HG03521 (cell line): ENCODE measurements around the gene FBXO27.
A peak's percentile ranks its signal among the peaks of the same experiment; 100 is the strongest.
"Not testable (repeated sequence)": the region's sequence is repeated elsewhere in the genome, so short reads cannot be mapped to it uniquely, and the experiment has no call there.

Experiments
- ATAC-seq: cut with Tn5 transposase; IDR thresholded peaks from one replicate; pipeline ENCODE4 v1.9.1; 2021; ENCODE audit warnings: mild to moderate bottlenecking, moderate library complexity; ENCODE audit not compliant: unreplicated experiment

FBXO27 gene

DNA sequence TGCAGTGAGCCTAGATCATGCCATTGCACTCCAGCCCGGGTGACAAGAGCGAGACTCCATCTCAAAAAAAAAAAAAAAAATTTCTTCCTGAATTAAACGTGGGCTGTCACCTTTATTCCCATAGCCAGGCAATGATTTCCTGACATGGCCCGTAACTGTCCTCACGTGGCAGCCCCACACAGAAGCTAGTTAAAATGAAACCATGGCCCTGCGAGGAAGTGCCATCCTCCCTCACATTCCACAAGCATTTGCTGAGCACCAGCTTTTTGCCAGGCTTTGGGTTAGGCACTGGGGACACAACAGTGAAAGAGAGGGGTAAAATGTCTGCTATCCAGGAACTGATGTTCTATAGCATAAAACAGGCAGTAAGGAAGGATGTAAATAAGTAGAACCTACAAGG lies 13.2 kb upstream of the FBXO27 start:
- no peak for ATAC-seq

DNA sequence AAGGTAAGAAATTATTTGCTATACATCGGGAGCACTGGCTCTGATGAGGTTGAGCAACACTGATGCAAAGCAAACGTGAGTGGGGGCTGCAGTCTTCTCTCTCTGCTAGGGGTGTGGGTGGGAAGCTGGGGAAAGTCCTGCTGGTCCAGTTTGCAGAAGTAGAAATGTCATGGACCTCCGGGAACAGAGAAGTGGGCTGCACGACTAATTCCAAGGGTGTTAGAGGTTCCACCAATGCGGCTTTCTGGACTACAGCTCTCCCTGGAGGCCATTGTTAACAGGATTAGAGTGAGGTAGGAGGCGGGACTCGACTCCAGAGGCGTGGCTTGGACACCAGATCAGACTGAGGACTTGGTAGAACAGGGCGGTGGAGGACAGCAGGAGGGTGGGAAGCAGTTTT lies 5.7 kb upstream of the FBXO27 start:
- no peak for ATAC-seq

DNA sequence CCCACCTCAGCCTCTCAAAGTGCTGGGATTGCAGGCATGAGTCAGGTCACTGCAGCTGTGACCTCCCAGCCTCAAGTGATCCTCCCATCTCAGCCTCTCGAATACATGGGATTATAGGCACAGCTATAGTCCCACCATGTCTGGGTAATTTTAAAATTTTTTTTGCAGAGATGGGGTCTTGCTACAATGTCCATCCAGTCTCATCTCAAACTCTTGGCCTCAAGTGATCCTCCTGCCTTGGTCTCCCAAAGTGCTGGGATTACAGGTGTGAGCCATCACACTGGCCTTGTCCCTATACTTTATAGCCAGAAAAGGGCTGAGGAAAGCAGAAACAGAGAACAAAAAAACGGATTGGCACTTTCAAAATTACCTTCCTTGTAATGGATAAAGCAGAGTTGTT lies 4.8 kb upstream of the FBXO27 start:
- no peak for ATAC-seq

DNA sequence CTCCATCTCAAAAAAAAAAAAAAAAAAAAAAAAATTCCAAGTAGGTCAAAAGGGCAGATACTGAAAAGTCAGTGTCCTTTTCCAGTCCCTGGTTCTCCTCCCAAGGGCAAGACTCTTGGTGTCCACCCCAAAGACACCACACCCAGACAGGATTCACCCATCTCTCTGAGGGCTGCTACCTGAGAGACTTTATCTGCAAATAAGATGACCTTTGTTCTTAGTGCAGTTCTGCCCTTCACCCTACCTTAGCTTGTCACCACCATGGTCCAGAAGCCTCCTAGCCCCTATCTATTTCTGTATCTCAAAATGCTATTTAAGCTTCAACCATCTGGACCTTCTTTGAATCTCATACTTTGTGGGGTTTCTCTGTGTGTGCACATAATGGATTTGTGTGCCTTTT lies 4.2 kb upstream of the FBXO27 start:
- ATAC-seq = no peak

DNA sequence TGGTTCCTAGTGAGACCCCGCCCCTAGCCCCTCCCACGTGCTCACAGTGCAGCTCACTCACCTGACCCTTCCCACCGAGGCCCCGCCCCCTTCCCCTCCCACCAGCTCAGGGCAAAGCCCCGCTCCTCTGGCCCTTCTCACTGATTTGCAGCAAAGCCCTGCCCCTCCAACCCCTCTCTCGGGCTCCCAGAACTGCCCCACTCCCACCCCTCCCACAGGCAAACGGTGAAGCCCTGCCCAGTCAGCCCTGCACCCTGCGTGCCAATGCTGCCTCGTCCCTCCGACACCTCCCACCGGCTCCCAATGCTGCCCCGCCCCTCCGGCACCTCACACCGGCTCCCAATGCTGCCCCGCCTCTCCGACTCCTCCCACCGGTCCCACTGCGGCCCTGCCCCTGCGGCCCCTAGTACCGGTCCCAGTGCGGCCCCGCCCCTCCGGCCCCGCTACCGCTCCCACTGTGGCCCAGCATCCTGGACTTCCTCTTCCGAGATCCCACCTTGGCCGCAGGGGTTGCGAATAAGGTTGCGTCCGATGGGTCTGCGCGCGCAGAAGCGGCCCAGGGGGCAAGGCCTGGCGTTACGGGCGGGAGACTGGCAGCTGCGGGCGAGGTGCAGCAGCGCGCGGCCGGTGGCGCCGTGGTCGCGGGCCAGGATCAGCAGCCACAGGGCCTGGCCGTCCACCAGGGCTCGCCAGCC lies 834 bp downstream of the FBXO27 start:
- peak; percentile 79 for ATAC-seq

DNA sequence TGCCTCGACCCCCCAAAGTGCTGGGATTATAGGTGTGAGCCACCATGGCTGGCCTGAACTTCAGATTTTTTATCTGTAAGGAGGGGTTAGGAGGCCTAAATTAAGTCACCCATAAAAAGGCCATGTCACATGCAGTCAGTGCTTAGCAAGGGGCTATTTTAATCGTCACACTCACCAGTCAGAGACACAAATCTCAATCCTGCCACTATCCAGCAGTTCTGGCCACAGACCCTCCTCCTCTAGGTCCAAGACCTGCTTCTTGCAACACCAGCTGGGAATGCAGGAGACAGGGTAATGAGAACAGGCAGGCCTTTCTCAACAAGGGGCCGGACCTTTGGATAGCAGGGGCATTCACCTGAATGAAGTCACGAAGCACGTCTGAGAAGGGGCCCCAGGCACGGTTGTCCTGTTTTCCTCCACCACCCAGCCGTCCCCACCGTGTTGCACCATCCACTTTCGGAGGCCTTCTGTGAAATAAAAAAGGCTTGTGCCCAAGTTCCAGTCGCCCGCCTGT lies 1.4 kb downstream of the FBXO27 start:
- ATAC-seq = no peak

DNA sequence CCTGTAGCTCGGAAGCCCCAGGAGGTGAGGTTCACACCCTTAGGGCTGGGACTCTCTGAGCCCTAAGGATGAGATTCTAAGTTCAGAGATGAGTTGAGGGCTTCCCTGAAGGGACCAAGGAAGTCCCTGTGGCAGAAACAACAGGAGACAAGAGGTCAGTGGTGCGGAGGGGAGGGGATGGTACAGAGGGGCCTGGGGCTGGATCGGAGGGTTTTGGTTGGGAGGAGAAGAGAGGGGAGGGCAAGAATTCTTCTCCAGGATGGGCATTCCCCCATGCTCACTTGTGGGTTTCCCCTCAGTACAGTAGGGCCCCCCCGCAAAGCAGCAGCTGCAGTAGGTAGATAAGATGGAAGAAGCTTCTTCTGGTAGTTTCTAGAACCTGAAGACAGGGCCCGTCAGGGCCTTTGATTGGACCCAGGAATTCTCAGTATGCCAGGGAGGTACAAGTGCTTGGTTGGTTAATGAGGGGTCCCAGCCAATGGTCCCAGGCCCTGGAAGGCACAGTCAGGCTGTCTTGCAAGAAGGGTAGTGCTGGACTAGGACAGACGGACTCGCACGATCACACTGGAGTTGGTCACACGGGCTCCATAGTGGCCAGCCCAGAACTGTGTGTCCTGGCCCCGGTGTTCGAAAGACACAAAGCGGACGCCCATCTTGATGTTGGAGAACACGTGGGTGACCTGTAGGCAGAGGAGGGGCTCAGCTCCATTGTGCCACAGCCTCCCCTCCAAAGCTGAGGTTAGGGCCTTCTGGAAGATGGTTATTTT lies 7.3 kb downstream of the FBXO27 start:
- no peak for ATAC-seq

DNA sequence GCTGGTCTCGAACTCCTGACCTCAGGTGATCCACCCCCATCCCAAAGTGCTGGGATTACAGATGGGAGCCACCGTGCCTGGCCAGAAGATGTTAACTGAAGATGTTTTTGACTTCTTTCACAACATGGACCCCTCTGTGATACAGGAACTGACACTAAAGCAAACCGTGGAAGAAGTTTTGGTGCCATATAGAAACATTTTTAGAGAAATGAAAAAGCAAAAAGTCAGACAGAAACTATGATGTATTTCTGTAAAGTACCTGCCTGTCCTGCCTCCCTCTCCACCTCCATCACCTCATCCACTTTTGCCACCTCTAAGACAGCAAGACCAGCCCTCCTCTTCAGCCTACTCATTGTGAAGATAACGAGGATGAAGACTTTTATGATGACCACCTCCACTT lies 11.3 kb downstream of the FBXO27 start:
- ATAC-seq = no peak

DNA sequence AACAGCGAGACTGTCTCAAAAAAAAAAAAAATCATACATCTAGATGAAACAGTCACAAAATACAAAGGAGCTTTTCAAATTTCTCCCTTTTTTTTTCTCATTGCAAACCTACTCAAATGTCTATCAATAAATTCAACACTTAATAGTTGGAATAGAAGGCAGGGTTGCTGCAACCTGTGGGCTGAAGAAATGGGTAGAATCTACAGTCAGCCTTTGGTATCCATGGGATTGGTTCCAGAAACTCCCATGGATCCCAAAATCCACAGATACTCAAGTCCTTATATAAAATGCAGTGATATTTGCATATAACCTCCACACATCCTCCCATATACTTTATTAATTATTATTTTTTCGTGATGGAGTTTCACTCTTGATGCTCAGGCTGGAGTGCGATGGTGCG lies 14.7 kb downstream of the FBXO27 start:
- no peak for ATAC-seq

DNA sequence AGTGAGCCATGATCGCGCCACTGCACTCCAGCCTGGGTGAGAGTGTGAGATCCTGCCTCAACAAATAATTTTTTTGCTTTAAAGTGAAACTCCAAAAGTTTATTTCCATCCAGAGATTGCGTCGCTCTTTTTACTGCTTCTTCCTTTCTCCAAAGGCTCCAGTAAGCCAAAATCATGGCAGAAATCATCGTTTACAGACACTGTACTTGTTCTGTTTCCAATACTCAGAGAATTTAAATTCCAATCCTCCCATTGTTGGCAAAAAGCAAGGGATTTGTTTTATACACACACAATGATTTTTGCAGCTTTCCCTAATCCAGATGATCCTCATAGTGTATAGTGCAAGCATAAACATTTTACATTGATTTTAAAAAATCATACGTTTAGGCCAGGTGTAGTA lies 15.3 kb downstream of the FBXO27 start:
- ATAC-seq = no peak

DNA sequence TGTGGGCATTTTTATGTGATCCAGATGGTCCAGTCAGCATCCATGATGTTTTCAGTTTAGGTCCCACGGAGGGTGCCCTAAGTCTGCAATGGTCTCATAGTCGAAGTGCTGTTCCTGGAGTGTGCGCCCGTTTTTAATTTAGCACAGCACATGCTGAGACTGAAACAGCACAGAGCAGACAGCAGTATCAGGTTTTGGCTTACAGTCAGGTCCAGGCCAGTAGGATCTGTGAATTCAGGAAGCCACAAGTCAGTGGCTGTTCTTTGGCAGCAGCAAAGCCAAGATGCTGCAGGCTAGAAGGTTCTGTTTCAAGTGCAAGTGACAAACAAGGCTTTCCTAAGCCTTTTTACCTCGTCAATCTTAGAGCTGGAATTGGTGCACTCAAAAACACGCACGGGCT lies 18.3 kb downstream of the FBXO27 start:
- no peak for ATAC-seq

DNA sequence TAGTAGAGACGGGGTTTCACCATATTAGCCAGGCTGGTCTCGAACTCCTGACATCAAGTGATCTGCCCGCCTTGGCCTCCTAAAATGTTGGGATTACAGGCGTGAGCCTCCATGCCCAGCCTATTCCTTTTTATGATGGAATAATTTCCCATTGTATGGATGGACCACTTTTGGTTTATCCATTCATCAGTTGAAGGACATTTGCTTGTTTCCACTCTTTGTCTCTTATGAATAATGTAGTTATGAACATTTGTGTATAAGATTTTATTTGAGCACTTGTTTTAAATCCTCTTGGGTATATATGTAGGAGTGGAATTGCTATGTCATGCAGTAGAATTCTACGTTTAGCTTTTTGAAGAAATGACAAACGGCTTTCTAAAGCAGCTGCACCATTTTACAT lies 23.3 kb downstream of the FBXO27 start:
- ATAC-seq = no peak

DNA sequence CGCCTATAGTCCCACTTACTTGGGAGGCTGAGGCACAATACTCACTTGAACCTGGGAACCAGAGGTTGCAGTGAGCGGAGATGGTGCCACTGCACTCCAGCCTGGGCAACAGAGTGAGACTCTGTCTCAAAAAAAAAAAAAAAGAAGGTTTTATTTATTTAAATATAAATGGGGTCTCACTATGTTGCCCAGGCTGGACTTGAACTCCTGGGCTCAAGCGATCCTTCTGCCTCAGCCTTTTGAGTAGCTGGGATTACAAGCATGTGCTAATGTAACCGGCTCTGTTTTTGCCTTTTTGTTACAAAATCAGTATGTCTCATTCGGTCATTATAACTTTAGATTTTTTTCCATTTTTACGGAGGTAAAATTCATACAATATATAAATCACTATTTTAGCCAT lies 24.2 kb downstream of the FBXO27 start:
- ATAC-seq = no peak

DNA sequence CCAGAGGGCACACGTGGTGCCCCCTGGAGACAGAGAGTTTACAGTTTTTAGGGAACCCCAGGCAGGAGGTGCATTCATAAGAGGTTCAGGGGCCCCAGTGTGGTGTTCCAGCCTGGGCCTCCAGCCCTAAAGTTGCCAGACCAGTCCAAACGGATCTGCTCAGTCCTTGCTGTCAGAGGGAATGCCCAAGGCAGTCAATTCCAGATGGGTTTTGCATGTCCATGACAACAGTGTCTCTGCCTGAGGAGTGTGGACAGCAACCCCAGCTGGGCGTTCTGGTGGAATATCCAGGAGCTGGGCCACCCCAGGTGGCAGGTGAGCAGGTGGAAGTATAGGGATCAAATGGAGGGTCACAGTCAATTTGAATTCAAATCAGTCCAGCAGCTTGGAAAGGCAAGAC lies 25.3 kb downstream of the FBXO27 start:
- no peak for ATAC-seq

DNA sequence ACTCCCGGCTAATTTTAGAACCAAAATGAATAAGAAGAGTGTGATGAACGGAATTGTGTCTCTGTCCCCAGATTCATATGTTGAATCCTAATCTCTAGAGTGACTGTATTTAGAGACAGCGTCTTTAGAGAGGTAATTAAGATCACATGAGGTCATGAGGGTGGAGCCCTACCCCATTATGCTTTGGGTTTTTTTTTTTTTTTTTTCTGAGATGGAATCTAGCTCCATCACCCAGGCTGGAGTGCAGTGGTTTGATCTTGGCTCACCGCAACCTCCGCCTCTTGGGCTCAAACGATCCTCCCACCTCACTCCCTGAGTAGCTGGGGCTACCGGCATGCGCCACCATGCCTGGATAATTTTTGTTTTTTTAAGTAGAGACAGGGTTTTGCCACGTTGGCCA lies 27.9 kb downstream of the FBXO27 start:
- ATAC-seq = no peak

DNA sequence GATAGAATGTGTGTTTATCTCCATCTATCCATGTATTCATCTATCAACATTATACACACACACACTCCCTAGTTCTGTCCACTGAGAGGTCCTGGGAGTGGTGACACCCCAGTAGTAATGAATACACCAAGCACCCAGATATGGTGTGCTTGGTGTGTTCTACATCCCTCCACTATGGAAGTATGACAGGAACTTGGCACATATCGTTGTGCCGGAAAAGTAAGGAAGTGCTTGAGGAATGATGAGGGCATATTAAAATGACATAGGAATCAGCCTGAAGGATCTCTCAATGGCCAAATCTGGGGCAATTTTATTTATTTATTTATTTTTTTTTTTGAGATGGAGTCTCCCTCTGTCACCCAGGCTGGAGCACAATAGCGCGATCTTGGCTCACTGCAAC lies 28.6 kb downstream of the FBXO27 start:
- no peak for ATAC-seq

DNA sequence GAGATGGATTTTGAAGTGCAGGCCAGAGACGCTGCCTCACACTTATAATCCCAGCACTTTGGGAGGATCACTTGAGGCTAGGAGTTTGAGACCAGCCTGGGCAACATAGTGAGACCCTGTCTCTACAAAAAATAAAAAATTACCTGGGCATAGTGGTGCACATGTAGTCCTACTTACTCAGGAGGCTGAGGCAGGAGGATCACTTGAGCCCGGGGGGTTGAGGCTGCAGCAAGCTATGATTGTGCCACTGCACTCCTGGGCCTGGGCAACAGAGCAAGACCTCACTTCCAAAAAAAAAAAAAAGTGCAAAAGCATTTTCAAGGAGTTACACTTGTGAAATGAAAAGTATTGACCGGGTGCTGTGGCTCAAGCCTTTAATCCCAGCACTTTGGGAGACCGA lies 29.2 kb downstream of the FBXO27 start:
- no peak for ATAC-seq

DNA sequence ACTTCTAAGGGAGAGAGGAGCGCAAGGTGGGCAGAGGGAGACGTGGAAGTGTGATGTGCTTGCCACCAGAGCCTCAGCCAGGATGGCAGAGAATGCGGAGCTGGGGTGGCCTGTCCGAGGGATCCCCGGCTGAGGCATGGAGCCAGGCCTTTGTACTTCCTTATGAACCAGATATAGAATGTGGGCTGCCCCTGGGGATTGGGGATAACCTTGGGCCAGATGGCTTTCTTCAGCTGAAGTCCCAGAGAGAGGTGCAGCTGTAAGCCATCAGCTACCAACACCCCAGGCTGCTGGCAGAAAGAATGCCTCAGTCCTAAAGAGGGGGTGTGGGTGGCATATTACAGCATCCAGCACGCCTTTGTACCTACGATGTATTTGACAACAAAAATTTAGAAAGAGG lies 31.3 kb downstream of the FBXO27 start:
- no peak for ATAC-seq

DNA sequence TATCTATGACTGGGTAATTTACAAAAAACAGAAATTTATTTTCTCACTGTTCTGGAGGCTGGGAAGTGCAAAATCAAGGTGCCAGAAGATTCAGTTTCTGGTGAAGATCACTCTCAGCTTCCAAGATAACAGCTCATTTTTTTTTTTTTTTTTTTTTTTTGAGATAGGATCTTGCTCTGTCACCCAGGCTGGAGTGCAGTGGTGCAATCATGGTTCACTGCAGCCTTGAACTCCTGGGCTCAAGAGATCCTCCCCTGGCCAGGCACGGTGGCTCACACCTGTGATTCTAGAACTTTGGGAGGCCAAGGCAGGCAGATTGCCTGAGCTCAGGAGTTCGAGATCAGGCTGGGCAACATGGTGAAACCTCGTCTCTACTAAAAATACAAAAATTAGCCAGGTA lies 34.8 kb downstream of the FBXO27 start:
- not testable (repeated sequence) for ATAC-seq

DNA sequence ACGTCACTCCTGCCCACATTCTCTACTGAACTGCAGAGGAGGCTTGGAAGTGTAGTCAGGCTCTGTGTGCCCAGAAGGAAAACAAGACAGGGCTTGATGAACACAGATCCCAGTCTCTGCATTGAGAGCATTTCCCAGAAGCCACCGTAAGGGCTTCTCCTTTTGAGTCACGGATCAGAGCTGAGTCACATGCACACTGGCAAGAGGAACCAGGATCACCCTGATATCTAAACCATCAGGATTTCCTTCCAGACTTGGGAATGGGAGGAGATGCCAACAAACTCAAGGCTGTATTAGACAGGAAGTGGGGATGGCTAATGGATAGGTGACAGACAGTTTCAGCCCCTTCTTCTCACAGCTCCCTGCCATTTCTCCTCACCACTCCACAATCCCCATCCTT lies 39.1 kb downstream of the FBXO27 start:
- no peak for ATAC-seq

DNA sequence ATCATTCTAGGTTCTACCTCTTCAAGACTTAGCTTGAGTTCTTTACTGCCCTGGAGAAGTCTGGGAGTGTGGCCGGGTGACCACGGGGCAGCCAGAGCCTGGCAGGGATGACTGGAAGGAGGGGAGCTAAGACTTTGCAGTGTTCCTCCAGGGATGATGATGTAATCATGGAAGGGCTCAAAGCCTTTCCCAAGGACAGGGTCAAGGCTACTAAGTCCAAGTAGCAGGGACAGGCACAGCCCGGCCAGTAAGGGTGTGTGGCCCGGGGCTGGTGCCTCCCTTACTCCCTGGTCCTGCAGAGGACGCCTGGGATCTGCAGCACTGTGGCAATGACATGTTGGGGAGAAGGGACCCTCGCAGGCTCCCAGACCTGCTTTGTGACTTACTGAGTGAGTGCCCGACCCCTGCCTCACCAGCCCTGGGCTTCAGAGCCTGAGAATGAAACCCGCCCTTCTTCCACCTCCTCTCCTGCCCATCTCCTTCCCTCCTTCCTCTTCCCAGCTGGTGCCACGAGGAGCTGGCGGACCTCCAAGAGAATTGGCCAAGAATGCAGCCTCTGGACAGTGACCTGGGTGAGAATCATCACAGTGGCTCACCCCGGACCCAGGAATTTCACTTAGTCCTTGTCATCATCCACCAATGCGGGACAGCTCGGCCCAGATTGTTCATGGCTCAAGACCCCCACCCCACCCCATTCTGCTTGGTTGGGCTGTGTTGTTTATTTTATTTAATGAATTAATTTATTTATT lies 41.2 kb downstream of the FBXO27 start:
- ATAC-seq = no peak

DNA sequence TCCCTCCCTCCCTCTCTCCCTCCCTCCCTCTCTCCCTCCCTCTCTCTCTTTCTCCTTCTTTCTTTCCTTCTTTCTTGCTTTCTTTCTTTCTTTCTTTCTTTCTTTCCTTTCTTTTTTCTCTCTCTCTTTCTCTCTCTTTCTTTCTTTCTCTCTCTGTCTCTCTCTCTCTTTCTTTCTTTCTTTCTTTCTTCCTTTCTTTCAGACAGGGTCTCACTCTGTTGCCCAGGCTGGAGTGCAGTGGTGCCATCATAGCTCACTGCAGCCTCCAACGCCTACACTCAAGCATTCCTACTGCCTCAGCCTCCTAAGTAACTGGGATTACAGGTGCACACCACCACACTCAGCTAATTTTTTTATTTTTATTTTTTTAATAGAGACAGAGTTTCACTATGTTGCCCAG lies 42.7 kb downstream of the FBXO27 start:
- not testable (repeated sequence) for ATAC-seq
